Measurements from ENCODE around the gene CDKL2.

DNA sequence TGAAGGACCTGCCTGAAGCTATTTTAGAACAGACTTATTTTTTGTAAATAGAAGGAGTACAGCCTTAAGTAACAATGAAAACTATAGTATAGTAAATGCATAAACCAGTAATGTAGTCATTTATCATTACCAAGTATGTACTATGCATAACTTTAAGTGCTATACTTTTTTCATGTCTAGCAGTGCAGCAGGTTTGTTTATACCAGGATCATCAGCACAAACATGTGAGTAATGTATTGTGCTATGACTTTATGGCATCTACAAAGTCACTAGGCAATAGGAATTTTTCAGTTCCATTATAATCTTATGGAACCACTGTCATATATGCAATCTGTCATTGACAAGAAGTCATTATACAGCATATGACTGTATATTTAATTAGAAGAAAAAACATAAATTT lies 77.9 kb downstream of the CDKL2 start:
- TF ChIP-seq EZH2 (IDR thresholded peaks at IDR 0.05; ENCODE audit: insufficient read depth, poor library complexity, severe bottlenecking) (no peak), EZH2phosphoT487 (IDR thresholded peaks at IDR 0.05; ENCODE audit: insufficient read depth, low read depth) (no peak)
